ENCODE data around the gene TTLL11.

GRCh38 chr9:122051351-122052321 lies 41.5 kb downstream of the TTLL11 start:
- TF ChIP-seq POLR2A (IDR thresholded peaks at IDR 0.05; ENCODE audit: low read length) (peak; percentile 69), GATA1 (IDR thresholded peaks at IDR 0.05; ENCODE audit: low read depth, low read length) (no peak)
